GM10266 (cell line): ENCODE measurements around the gene ATP2C2.

Experiments used
- DNase-seq: peaks from one replicate; pipeline ENCODE4 v3.0.0; 2012; ENCODE audit errors: extremely low spot score
- CTCF ChIP-seq: IDR thresholded peaks from 2 replicates; pipeline ENCODE4 v1.5.1; 2012; ENCODE audit warnings: mild to moderate bottlenecking, low read depth; ENCODE audit not compliant: control insufficient read depth, insufficient read depth; ENCODE audit errors: missing control alignments

The ATP2C2 gene

GRCh38 chr16:84421938-84422220 lies 53.5 kb downstream of the ATP2C2 start:
- DNase-seq, result no peak
- TF ChIP-seq CTCF, result no peak

GRCh38 chr16:84423416-84423837 lies 55.1 kb downstream of the ATP2C2 start:
- no peak for TF ChIP-seq CTCF
- peak; percentile 47 for DNase-seq

GRCh38 chr16:84425696-84426095 lies 57.4 kb downstream of the ATP2C2 start:
- TF ChIP-seq CTCF, result no peak

GRCh38 chr16:84426804-84427203 lies 58.5 kb downstream of the ATP2C2 start:
- no peak for TF ChIP-seq CTCF
- DNase-seq, result no peak

More at GRCh38 chr16:84425696-84426095, 57.4 kb downstream of the ATP2C2 start:
- DNase-seq, result no peak

GRCh38 chr16:84427553-84427952 lies 59.2 kb downstream of the ATP2C2 start:
- TF ChIP-seq CTCF, result no peak
- no peak for DNase-seq

- TF ChIP-seq CTCF, result no peak
- DNase-seq, result no peak
Observed at GRCh38 chr16:84430860-84431259, 62.5 kb downstream of the ATP2C2 start.

- no peak for TF ChIP-seq CTCF
- no peak for DNase-seq
Observed at GRCh38 chr16:84434800-84435199, 66.5 kb downstream of the ATP2C2 start.

GRCh38 chr16:84436196-84436595 lies 67.9 kb downstream of the ATP2C2 start:
- DNase-seq, result no peak
- no peak for TF ChIP-seq CTCF
